ENCODE measurements around the gene ATP5F1D.

ATP5F1D gene

GRCh38 chr19:1251330-1252220, 10.0 kb downstream of the ATP5F1D start:
- peak overlapping the region; percentile 89 for H3K27ac ChIP-seq (ENCODE audit: low read depth, low read length)
- H3K9ac ChIP-seq (ENCODE audit: low read depth, low read length): peak overlapping the region; percentile 78
- H3K9me3 ChIP-seq (ENCODE audit: control insufficient read depth, insufficient read depth, low read length): no peaks in the 10 kb centered on the region
- H3K4me1 ChIP-seq (ENCODE audit: control insufficient read depth, insufficient read depth, low read length): no peaks in the 10 kb centered on the region; the same call in 1 of the 2 replicates
- H3K36me3 ChIP-seq (ENCODE audit: control insufficient read depth, insufficient read depth, low read length): peaks cover 41% of the 10 kb centered on the region
- H3K27me3 ChIP-seq (ENCODE audit: control insufficient read depth, insufficient read depth, low read length): no peaks in the 10 kb centered on the region
- H3K4me3 ChIP-seq (ENCODE audit: low read depth, low read length): peak overlapping the region; percentile 91

GRCh38 chr19:1252221-1252820, 10.8 kb downstream of the ATP5F1D start:
- Histone ChIP-seq H3K4me3 (ENCODE audit: low read depth, low read length) (peak overlapping the region; percentile 35; the same call in 1 of the 2 replicates), H3K9me3 (ENCODE audit: control insufficient read depth, insufficient read depth, low read length) (no peaks in the 10 kb centered on the region), H3K27ac (ENCODE audit: low read depth, low read length) (peak overlapping the region; percentile 89), H3K9ac (ENCODE audit: low read depth, low read length) (no peak overlapping the region), H3K27me3 (ENCODE audit: control insufficient read depth, insufficient read depth, low read length) (no peaks in the 10 kb centered on the region), H3K4me1 (ENCODE audit: control insufficient read depth, insufficient read depth, low read length) (no peaks in the 10 kb centered on the region; the same call in 1 of the 2 replicates), H3K36me3 (ENCODE audit: control insufficient read depth, insufficient read depth, low read length) (peaks cover 48% of the 10 kb centered on the region)

DNA sequence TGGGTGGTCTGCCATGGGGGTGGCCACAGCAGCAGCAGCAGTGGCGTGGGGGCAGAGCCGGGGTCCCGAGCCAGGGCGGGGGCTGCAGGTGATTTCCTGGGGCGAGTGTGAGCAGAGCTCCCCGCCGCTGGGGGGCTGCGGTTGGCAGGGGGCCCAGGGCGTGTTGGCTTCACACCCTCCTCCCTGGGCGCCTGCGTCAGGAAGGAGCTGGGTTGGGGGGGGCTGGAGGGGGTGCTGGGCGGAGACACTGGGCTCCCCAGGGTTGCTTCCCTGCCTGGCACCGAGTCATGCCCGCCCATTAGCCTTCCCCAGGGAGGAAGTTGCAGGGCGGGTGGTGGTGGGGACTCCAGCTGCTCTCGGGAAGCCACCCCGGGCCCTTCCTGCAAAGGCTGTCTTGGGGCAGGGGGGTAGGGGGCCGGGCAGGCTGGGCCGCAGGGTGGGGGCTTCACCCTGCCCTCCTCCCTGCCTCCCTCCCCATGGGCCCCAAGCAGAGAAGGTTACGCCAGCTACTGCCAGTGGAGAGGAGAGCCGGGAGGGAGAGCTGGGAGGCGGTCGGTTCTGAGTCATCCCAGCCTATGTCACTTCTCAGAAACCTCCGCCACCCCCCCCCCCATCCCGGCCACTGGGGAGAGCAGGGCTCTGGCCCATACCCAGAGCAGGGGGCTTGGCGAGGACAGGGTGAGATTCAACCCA, 11.4 kb downstream of the ATP5F1D start:
- no peak overlapping the region for H3K4me3 ChIP-seq (ENCODE audit: low read depth, low read length)
- H3K27me3 ChIP-seq (ENCODE audit: control insufficient read depth, insufficient read depth, low read length): no peaks in the 10 kb centered on the region
- H3K4me1 ChIP-seq (ENCODE audit: control insufficient read depth, insufficient read depth, low read length): no peaks in the 10 kb centered on the region; the same call in 1 of the 2 replicates
- no peak overlapping the region for H3K9ac ChIP-seq (ENCODE audit: low read depth, low read length)
- no peaks in the 10 kb centered on the region for H3K9me3 ChIP-seq (ENCODE audit: control insufficient read depth, insufficient read depth, low read length)
- peak overlapping the region; percentile 89 for H3K27ac ChIP-seq (ENCODE audit: low read depth, low read length)
- H3K36me3 ChIP-seq (ENCODE audit: control insufficient read depth, insufficient read depth, low read length): peaks cover 55% of the 10 kb centered on the region

DNA sequence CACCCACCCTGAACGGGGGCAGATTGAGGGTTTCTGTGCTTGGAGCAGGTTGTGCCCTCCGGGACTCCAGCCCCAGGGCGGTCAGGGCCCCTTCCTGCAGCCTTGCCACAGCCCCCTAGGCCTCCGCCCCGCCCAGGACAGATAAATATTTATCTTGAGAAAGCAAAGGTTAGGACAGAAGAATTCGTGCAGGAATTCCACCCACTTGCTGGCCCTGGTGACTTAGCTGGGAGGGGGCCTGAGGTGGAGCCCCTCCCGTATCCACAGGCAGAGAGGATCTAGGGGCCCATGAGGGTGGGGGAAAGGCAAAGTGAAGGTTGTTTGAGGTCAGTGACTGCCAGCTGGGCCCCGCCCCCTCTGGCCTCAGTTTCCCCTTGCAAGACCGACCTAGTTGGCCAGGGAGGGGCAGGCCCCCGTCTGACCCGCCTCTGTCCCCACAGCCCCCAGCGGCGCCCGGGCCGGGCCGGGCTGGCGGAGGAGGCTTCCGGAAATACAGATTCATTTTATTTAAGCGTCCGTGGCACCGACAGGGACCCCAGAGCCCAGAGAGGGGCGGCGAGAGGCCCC, 12.0 kb downstream of the ATP5F1D start:
- Histone ChIP-seq H3K27me3 (ENCODE audit: control insufficient read depth, insufficient read depth, low read length) (no peaks in the 10 kb centered on the region), H3K4me3 (ENCODE audit: low read depth, low read length) (no peak overlapping the region), H3K9ac (ENCODE audit: low read depth, low read length) (no peak overlapping the region), H3K4me1 (ENCODE audit: control insufficient read depth, insufficient read depth, low read length) (no peaks in the 10 kb centered on the region; the same call in 1 of the 2 replicates), H3K36me3 (ENCODE audit: control insufficient read depth, insufficient read depth, low read length) (peaks cover 58% of the 10 kb centered on the region), H3K9me3 (ENCODE audit: control insufficient read depth, insufficient read depth, low read length) (no peaks in the 10 kb centered on the region), H3K27ac (ENCODE audit: low read depth, low read length) (peak overlapping the region; percentile 89)

- no peaks in the 10 kb centered on the region for H3K9me3 ChIP-seq (ENCODE audit: control insufficient read depth, insufficient read depth, low read length)
- no peaks in the 10 kb centered on the region; the same call in 1 of the 2 replicates for H3K4me1 ChIP-seq (ENCODE audit: control insufficient read depth, insufficient read depth, low read length)
- peak overlapping the region; percentile 89 for H3K27ac ChIP-seq (ENCODE audit: low read depth, low read length)
- H3K27me3 ChIP-seq (ENCODE audit: control insufficient read depth, insufficient read depth, low read length): no peaks in the 10 kb centered on the region
- H3K36me3 ChIP-seq (ENCODE audit: control insufficient read depth, insufficient read depth, low read length): peaks cover 58% of the 10 kb centered on the region
- no peak overlapping the region for H3K4me3 ChIP-seq (ENCODE audit: low read depth, low read length)
- H3K9ac ChIP-seq (ENCODE audit: low read depth, low read length): no peak overlapping the region
Observed at GRCh38 chr19:1254081-1254527, 12.6 kb downstream of the ATP5F1D start.

DNA sequence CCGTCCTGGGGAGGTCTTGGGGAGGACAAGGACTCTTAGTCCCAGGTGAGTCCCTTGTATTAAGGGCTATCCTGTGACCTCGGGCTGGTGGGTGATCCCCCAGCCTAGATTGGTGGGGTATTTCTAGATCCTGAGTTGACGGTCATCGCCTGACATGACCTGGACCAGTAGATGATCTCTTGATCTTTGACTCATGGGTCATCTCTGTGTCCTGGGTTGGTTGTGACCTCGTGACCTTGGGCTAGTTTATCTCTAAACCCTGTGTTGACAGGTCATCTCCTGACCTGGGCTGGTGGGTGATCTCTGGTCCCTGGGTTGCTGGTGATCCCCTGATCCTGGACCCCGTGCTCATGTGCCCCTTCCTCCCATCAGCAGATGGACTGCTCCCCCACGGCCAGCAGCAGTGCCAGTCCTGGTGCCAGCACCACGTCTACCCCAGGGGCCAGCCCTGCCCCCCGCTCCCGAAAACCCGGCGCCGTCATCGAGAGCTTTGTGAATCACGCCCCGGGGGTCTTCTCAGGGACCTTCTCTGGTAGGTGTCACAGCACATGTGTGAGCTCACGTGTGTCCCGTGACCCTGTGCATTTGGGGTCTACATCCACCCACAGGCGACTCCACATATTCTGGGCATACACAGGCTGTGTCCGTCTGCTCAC, 13.1 kb downstream of the ATP5F1D start:
- no peaks in the 10 kb centered on the region for H3K9me3 ChIP-seq (ENCODE audit: control insufficient read depth, insufficient read depth, low read length)
- H3K4me3 ChIP-seq (ENCODE audit: low read depth, low read length): no peak overlapping the region
- no peaks in the 10 kb centered on the region for H3K27me3 ChIP-seq (ENCODE audit: control insufficient read depth, insufficient read depth, low read length)
- H3K36me3 ChIP-seq (ENCODE audit: control insufficient read depth, insufficient read depth, low read length): peaks cover 58% of the 10 kb centered on the region
- peaks cover 4% of the 10 kb centered on the region; the same call in 1 of the 2 replicates for H3K4me1 ChIP-seq (ENCODE audit: control insufficient read depth, insufficient read depth, low read length)
- no peak overlapping the region for H3K9ac ChIP-seq (ENCODE audit: low read depth, low read length)
- H3K27ac ChIP-seq (ENCODE audit: low read depth, low read length): peak overlapping the region; percentile 89

GRCh38 chr19:1255186-1256161, 13.9 kb downstream of the ATP5F1D start:
- Histone ChIP-seq H3K36me3 (ENCODE audit: control insufficient read depth, insufficient read depth, low read length) (peaks cover 58% of the 10 kb centered on the region), H3K4me3 (ENCODE audit: low read depth, low read length) (no peak overlapping the region), H3K9me3 (ENCODE audit: control insufficient read depth, insufficient read depth, low read length) (no peaks in the 10 kb centered on the region), H3K9ac (ENCODE audit: low read depth, low read length) (no peak overlapping the region), H3K27ac (ENCODE audit: low read depth, low read length) (peak overlapping the region; percentile 89), H3K27me3 (ENCODE audit: control insufficient read depth, insufficient read depth, low read length) (no peaks in the 10 kb centered on the region), H3K4me1 (ENCODE audit: control insufficient read depth, insufficient read depth, low read length) (peaks cover 11% of the 10 kb centered on the region; the same call in 1 of the 2 replicates)

DNA sequence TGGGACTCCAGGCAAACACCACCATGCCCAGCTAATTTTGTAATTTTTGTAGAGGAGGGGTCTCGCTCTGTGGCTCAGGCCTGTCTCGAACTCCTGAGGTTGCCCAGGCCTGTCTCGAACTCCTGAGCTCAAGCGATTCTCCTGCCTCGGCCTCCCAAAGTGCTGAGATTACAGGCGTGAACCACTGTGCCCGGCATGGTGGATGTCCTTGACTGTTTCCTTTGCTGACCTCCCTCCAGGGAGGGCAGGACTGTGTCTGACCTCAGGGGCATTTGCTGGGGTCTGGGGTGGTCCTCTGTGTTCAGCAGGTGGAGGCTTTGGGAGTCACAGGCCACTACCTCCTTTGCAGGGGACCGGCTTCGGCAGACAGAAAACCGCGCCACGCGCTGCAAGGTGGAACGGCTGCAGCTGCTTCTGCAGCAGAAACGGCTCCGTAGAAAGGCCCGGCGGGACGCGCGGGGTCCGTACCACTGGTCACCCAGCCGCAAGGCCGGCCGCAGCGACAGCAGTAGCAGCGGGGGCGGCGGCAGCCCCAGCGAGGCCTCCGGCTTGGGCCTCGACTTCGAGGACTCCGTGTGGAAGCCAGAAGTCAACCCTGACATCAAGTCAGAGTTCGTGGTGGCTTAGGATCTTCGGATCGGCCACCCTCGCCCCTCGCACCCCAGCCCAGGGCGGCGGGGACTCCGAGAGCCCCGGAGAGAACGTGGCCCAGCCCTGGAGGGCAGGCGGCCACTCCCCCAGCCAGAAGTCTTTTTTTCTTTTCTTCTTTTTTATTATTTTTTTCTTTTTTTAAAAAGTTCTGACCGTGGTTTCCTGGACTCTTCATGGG, 15.3 kb downstream of the ATP5F1D start:
- no peak overlapping the region for H3K9ac ChIP-seq (ENCODE audit: low read depth, low read length)
- peaks cover 18% of the 10 kb centered on the region; the same call in 1 of the 2 replicates for H3K4me1 ChIP-seq (ENCODE audit: control insufficient read depth, insufficient read depth, low read length)
- H3K9me3 ChIP-seq (ENCODE audit: control insufficient read depth, insufficient read depth, low read length): no peaks in the 10 kb centered on the region
- H3K36me3 ChIP-seq (ENCODE audit: control insufficient read depth, insufficient read depth, low read length): peaks cover 50% of the 10 kb centered on the region
- H3K27ac ChIP-seq (ENCODE audit: low read depth, low read length): peak overlapping the region; percentile 3
- no peak overlapping the region for H3K4me3 ChIP-seq (ENCODE audit: low read depth, low read length)
- H3K27me3 ChIP-seq (ENCODE audit: control insufficient read depth, insufficient read depth, low read length): no peaks in the 10 kb centered on the region
